Cardiac fibroblast (primary cell): ENCODE measurements around the gene NMNAT3.

Source experiments
- DNase-seq, 2 donors: peaks; one replicate each; pipeline versions ENCODE4 v3.0.0 to v3.0.0-alpha.2; 2010; ENCODE audit warnings: low read depth in 2 of 2
- H3K4me3 ChIP-seq, 2 donors: replicated peaks in 1 of 2; 1 replicate in 1 of 2; 2 replicates in 1 of 2; pipeline ENCODE4 v1.5.1; 2011; ENCODE audit warnings: low read depth in 2 of 2, low read length in 2 of 2, mild to moderate bottlenecking in 2 of 2, moderate library complexity in 1 of 2
- CTCF ChIP-seq: IDR thresholded peaks from one replicate; pipeline ENCODE4 v1.5.1; 2011; ENCODE audit warnings: low read depth, mild to moderate bottlenecking, low read length, inconsistent platforms

Gene NMNAT3

GRCh38 chr3:139517321-139518065 is 160.3 kb downstream of the NMNAT3 start:
- TF ChIP-seq CTCF = no peak
- DNase-seq = no peak
- no peak overlapping the region for H3K4me3 ChIP-seq

- no peak for TF ChIP-seq CTCF
- no peak for DNase-seq
- H3K4me3 ChIP-seq = no peak overlapping the region
Measured at GRCh38 chr3:139514741-139515140, 163.0 kb downstream of the NMNAT3 start.
